ENCODE measurements around the gene UHRF1. TPM values are rescaled to one million over a fixed set of nuclear protein-coding genes. Genes with fewer than 3 reads are reported as not detected.
"Not testable (repeated sequence)": the region's sequence is repeated elsewhere in the genome, so short reads cannot be mapped to it uniquely, and the experiment has no call there.

UHRF1 gene
- total and polyA plus RNA-seq, 4 donors = 0.06 to 57.4 (median 0.73) TPM

DNA sequence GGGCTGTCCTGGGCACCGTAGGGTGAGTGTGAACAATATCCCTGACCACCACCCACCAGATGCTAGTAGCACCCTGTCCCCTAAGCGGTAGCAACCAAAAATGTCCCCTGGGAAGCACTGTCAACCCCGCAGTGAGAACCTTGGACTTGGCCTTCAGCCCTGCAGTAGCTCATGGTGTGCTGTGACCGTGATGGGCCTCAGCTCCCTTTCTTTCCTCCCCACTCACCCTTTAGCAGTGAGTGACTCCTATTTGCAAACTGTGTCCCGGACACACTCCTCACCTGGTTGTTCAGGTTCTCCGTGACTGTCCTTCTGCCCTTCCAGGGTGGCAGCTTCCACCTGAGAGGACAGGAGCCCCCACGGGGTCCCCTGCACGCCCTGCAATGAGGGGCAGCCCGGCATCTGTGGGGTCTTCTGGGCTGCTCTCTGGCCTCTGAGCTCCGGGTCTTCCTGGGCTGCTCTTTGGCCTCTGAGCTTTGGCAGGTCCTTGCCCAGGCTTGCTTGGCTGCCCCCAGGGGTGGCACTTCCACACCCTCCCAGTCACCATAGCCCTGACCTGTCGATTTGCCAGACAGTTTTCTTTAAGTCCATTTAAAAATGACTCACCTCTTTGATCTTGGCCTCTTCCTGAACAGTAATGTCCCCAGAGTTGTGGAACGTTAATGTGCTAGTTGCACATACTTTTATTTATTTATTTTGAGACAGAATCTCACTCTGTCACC, 63.4 kb downstream of the UHRF1 start:
- Histone ChIP-seq H3K4me3 (ENCODE audit: low read depth in 1 of 3, low read length in 3 of 3) (no peak overlapping the region), H3K27me3 (ENCODE audit: control insufficient read depth in 4 of 4, insufficient read depth in 4 of 4, low read length in 3 of 4) (no peaks in the 10 kb centered on the region), H3K9ac (ENCODE audit: low read depth in 1 of 2, low read length in 2 of 2) (no peak overlapping the region), H3K4me1 (ENCODE audit: control insufficient read depth in 4 of 4, insufficient read depth in 4 of 4, low read length in 3 of 4) (peaks cover 16 to 70% (median 48%) of the 10 kb centered on the region in 4 donors), H3K27ac (ENCODE audit: low read depth in 1 of 2, low read length in 2 of 2) (peak overlapping the region; percentile 23 to 80), H3K36me3 (ENCODE audit: control insufficient read depth in 4 of 4, insufficient read depth in 3 of 4, low read depth in 1 of 4, low read length in 3 of 4) (peaks cover 0 to 2% (median 0%) of the 10 kb centered on the region in 4 donors), H3K9me3 (ENCODE audit: control insufficient read depth in 4 of 4, low read length in 3 of 4) (no peaks in the 10 kb centered on the region)
- no peak for DNase-seq (ENCODE audit: low spot score)
- TF ChIP-seq SP1 (IDR thresholded peaks at IDR 0.05) (peak; percentile 23), RXRA (IDR thresholded peaks at IDR 0.05) (peak in 1 of 2 donors; percentile 34), RAD21 (IDR thresholded peaks at IDR 0.05) (no peak), HNF4A (conservative IDR thresholded peaks at IDR 0.05) (peak; percentile 55 to 72)
- 49% methylated on average over 12 of the region's 12 CpGs for WGBS

DNA sequence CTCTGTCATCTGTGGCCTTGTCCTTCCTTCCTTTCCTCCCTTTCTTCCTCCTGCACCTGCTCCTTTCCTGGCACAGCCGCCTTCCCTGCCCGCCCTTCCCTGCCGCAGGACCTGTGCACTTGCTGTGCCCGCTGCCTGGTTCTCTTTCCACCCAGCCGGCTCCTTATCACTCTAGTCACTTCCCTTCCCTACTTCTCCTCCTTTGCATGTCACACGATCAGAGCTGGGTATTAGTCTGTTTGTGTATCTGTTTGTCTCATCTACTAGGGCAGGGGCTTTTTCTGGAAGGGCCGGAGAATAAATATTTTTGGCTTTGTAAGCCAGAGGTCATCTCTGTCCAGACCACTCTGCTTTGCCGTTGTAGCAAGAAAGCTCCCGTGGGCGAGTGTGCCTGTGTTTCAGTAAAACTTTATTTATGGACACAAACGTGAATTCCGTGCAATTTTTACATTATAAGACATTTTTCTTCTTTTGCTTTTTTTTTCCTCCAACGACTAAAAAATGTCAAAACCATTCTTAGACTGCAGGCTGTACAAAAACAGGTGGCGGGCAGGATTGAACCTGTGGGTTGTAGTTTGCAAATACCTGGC, 65.7 kb downstream of the UHRF1 start:
- Histone ChIP-seq H3K9ac (ENCODE audit: low read depth in 1 of 2, low read length in 2 of 2) (no peak overlapping the region), H3K36me3 (ENCODE audit: control insufficient read depth in 4 of 4, insufficient read depth in 3 of 4, low read depth in 1 of 4, low read length in 3 of 4) (peaks cover 0 to 4% (median 0%) of the 10 kb centered on the region in 4 donors), H3K4me1 (ENCODE audit: control insufficient read depth in 4 of 4, insufficient read depth in 4 of 4, low read length in 3 of 4) (peaks cover 24 to 73% (median 46%) of the 10 kb centered on the region in 4 donors), H3K9me3 (ENCODE audit: control insufficient read depth in 4 of 4, low read length in 3 of 4) (no peaks in the 10 kb centered on the region), H3K27me3 (ENCODE audit: control insufficient read depth in 4 of 4, insufficient read depth in 4 of 4, low read length in 3 of 4) (no peaks in the 10 kb centered on the region), H3K4me3 (ENCODE audit: low read depth in 1 of 3, low read length in 3 of 3) (no peak overlapping the region), H3K27ac (ENCODE audit: low read depth in 1 of 2, low read length in 2 of 2) (no peak overlapping the region)
- DNase-seq (ENCODE audit: low spot score) = no peak
- 82% methylated on average over 14 of the region's 14 CpGs for WGBS
- TF ChIP-seq RXRA (IDR thresholded peaks at IDR 0.05) (no peak), RAD21 (IDR thresholded peaks at IDR 0.05) (no peak), FOXA1 (IDR thresholded peaks at IDR 0.05) (no peak), HNF4A (conservative IDR thresholded peaks at IDR 0.05) (no peak), NR2F2 (IDR thresholded peaks at IDR 0.05) (no peak), YY1 (IDR thresholded peaks at IDR 0.05) (no peak), JUND (IDR thresholded peaks at IDR 0.05) (no peak)
- TF ChIP-seq, protein P1, sequence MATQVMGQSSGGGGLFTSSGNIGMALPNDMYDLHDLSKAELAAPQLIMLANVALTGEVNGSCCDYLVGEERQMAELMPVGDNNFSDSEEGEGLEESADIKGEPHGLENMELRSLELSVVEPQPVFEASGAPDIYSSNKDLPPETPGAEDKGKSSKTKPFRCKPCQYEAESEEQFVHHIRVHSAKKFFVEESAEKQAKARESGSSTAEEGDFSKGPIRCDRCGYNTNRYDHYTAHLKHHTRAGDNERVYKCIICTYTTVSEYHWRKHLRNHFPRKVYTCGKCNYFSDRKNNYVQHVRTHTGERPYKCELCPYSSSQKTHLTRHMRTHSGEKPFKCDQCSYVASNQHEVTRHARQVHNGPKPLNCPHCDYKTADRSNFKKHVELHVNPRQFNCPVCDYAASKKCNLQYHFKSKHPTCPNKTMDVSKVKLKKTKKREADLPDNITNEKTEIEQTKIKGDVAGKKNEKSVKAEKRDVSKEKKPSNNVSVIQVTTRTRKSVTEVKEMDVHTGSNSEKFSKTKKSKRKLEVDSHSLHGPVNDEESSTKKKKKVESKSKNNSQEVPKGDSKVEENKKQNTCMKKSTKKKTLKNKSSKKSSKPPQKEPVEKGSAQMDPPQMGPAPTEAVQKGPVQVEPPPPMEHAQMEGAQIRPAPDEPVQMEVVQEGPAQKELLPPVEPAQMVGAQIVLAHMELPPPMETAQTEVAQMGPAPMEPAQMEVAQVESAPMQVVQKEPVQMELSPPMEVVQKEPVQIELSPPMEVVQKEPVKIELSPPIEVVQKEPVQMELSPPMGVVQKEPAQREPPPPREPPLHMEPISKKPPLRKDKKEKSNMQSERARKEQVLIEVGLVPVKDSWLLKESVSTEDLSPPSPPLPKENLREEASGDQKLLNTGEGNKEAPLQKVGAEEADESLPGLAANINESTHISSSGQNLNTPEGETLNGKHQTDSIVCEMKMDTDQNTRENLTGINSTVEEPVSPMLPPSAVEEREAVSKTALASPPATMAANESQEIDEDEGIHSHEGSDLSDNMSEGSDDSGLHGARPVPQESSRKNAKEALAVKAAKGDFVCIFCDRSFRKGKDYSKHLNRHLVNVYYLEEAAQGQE (IDR thresholded peaks at IDR 0.05) = no peak
- TF ChIP-seq, protein P2, sequence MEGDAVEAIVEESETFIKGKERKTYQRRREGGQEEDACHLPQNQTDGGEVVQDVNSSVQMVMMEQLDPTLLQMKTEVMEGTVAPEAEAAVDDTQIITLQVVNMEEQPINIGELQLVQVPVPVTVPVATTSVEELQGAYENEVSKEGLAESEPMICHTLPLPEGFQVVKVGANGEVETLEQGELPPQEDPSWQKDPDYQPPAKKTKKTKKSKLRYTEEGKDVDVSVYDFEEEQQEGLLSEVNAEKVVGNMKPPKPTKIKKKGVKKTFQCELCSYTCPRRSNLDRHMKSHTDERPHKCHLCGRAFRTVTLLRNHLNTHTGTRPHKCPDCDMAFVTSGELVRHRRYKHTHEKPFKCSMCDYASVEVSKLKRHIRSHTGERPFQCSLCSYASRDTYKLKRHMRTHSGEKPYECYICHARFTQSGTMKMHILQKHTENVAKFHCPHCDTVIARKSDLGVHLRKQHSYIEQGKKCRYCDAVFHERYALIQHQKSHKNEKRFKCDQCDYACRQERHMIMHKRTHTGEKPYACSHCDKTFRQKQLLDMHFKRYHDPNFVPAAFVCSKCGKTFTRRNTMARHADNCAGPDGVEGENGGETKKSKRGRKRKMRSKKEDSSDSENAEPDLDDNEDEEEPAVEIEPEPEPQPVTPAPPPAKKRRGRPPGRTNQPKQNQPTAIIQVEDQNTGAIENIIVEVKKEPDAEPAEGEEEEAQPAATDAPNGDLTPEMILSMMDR (IDR thresholded peaks at IDR 0.05; ENCODE audit: low read depth, low read length, missing input control) = no peak
- TF ChIP-seq, protein P3, sequence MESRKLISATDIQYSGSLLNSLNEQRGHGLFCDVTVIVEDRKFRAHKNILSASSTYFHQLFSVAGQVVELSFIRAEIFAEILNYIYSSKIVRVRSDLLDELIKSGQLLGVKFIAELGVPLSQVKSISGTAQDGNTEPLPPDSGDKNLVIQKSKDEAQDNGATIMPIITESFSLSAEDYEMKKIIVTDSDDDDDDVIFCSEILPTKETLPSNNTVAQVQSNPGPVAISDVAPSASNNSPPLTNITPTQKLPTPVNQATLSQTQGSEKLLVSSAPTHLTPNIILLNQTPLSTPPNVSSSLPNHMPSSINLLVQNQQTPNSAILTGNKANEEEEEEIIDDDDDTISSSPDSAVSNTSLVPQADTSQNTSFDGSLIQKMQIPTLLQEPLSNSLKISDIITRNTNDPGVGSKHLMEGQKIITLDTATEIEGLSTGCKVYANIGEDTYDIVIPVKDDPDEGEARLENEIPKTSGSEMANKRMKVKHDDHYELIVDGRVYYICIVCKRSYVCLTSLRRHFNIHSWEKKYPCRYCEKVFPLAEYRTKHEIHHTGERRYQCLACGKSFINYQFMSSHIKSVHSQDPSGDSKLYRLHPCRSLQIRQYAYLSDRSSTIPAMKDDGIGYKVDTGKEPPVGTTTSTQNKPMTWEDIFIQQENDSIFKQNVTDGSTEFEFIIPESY (IDR thresholded peaks at IDR 0.05) = no peak
- TF ChIP-seq, protein P4, sequence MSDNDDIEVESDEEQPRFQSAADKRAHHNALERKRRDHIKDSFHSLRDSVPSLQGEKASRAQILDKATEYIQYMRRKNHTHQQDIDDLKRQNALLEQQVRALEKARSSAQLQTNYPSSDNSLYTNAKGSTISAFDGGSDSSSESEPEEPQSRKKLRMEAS (IDR thresholded peaks at IDR 0.05) = no peak

DNA sequence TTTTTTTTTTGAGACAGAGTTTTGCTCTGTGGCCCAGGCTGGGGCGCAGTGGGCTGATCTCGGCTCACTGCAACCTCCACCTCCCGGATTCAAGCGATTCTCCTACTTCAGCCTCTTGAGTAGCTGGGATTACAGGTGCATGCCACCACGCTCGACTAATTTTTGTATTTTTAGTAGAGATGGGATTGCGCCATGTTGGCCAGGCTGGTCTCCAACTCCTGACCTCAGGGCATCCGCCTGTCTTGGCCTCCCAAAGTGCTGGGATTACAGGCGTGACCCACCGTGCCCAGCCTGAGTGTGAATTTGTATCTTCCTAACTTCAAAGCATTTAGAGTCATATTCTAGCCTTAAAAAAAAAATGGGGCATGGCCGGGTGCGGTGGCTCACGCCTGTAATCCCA, 66.3 kb downstream of the UHRF1 start:
- Histone ChIP-seq H3K27ac (ENCODE audit: low read depth in 1 of 2, low read length in 2 of 2) (peak overlapping the region; percentile 68 to 72), H3K4me1 (ENCODE audit: control insufficient read depth in 4 of 4, insufficient read depth in 4 of 4, low read length in 3 of 4) (peaks cover 24 to 66% (median 42%) of the 10 kb centered on the region in 4 donors)
- not testable (repeated sequence) for H3K9ac ChIP-seq (ENCODE audit: low read depth in 1 of 2, low read length in 2 of 2); DNase-seq (ENCODE audit: low spot score); H3K27me3 ChIP-seq (ENCODE audit: control insufficient read depth in 4 of 4, insufficient read depth in 4 of 4, low read length in 3 of 4); H3K4me3 ChIP-seq (ENCODE audit: low read depth in 1 of 3, low read length in 3 of 3); H3K36me3 ChIP-seq (ENCODE audit: control insufficient read depth in 4 of 4, insufficient read depth in 3 of 4, low read depth in 1 of 4, low read length in 3 of 4); H3K9me3 ChIP-seq (ENCODE audit: control insufficient read depth in 4 of 4, low read length in 3 of 4)
- 90% methylated on average over 13 of the region's 13 CpGs for WGBS
